ENCODE data around the gene SRRM1.

The SRRM1 gene

GRCh38 chr1:24652382-24652781 is 9.3 kb downstream of the SRRM1 start:
- TF ChIP-seq FOXK2 (IDR thresholded peaks at IDR 0.05) (no peak), TARDBP (IDR thresholded peaks at IDR 0.05) (no peak), LEF1 (IDR thresholded peaks at IDR 0.05; ENCODE audit: borderline replicate concordance) (no peak), SUZ12 (IDR thresholded peaks at IDR 0.05) (no peak), ELF4 (IDR thresholded peaks at IDR 0.05) (no peak), L3MBTL2 (conservative IDR thresholded peaks at IDR 0.05) (no peak), BHLHE40 (IDR thresholded peaks at IDR 0.05; ENCODE audit: borderline replicate concordance) (no peak), FOXM1 (IDR thresholded peaks at IDR 0.05; ENCODE audit: borderline replicate concordance) (no peak), NFRKB (IDR thresholded peaks at IDR 0.05) (no peak), SP1 (IDR thresholded peaks at IDR 0.05) (no peak), ARNT (IDR thresholded peaks at IDR 0.05) (no peak), FOXA1 (IDR thresholded peaks at IDR 0.05) (no peak), HDGF (IDR thresholded peaks at IDR 0.05; ENCODE audit: borderline replicate concordance) (no peak), CTBP1 (IDR thresholded peaks at IDR 0.05; ENCODE audit: borderline replicate concordance) (no peak), ZNF384 (IDR thresholded peaks at IDR 0.05) (no peak)
- TF ChIP-seq, protein P1, sequence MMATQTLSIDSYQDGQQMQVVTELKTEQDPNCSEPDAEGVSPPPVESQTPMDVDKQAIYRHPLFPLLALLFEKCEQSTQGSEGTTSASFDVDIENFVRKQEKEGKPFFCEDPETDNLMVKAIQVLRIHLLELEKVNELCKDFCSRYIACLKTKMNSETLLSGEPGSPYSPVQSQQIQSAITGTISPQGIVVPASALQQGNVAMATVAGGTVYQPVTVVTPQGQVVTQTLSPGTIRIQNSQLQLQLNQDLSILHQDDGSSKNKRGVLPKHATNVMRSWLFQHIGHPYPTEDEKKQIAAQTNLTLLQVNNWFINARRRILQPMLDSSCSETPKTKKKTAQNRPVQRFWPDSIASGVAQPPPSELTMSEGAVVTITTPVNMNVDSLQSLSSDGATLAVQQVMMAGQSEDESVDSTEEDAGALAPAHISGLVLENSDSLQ (IDR thresholded peaks at IDR 0.05), result no peak
- POLR2A ChIA-PET, result no interaction called here
- CTCF ChIA-PET, result no interaction called here
- no peak for DNase-seq (ENCODE audit: extremely low spot score)

DNA sequence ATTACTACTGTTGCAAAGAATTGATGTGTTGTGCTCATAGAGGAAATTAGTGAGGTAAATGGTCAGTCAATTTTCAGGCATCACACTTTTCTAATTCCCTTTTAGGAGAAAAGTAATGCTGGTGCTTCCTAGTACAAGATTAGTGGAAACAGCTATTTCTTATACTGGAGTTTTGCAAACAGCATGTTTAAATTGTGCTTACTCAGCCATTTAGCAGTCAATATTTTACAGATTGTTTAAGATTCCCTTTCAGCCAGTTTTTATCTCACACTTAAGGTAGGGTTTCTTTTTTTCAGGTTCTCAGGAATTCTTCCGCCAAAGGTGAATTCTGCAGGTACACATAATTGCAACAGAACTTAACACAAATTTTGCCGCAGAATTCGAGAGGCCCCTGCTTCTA is 10.9 kb downstream of the SRRM1 start:
- CTCF ChIA-PET, result no interaction called here
- no peak for DNase-seq (ENCODE audit: extremely low spot score)
- no peak for TF ChIP-seq FOXA1 (IDR thresholded peaks at IDR 0.05)
- TF ChIP-seq L3MBTL2 (conservative IDR thresholded peaks at IDR 0.05), result no peak
- TF ChIP-seq BHLHE40 (IDR thresholded peaks at IDR 0.05; ENCODE audit: borderline replicate concordance), result no peak
- TF ChIP-seq ARNT (IDR thresholded peaks at IDR 0.05), result no peak
- no peak for TF ChIP-seq CTBP1 (IDR thresholded peaks at IDR 0.05; ENCODE audit: borderline replicate concordance)
- no peak for TF ChIP-seq HDGF (IDR thresholded peaks at IDR 0.05; ENCODE audit: borderline replicate concordance)
- no peak for TF ChIP-seq LEF1 (IDR thresholded peaks at IDR 0.05; ENCODE audit: borderline replicate concordance)
- TF ChIP-seq TARDBP (IDR thresholded peaks at IDR 0.05), result no peak
- no peak for TF ChIP-seq FOXK2 (IDR thresholded peaks at IDR 0.05)
- no peak for TF ChIP-seq SUZ12 (IDR thresholded peaks at IDR 0.05)
- no peak for TF ChIP-seq ZNF384 (IDR thresholded peaks at IDR 0.05)
- TF ChIP-seq SP1 (IDR thresholded peaks at IDR 0.05), result no peak
- no peak for TF ChIP-seq ELF4 (IDR thresholded peaks at IDR 0.05)
- TF ChIP-seq NFRKB (IDR thresholded peaks at IDR 0.05), result no peak
- no peak for TF ChIP-seq FOXM1 (IDR thresholded peaks at IDR 0.05; ENCODE audit: borderline replicate concordance)
- TF ChIP-seq, protein P1 (IDR thresholded peaks at IDR 0.05), result no peak
- POLR2A ChIA-PET, result no interaction called here

GRCh38 chr1:24656046-24656445 is 12.9 kb downstream of the SRRM1 start:
- TF ChIP-seq ZNF384 (IDR thresholded peaks at IDR 0.05), result no peak
- no peak for TF ChIP-seq FOXM1 (IDR thresholded peaks at IDR 0.05; ENCODE audit: borderline replicate concordance)
- TF ChIP-seq CTBP1 (IDR thresholded peaks at IDR 0.05; ENCODE audit: borderline replicate concordance), result no peak
- DNase-seq (ENCODE audit: extremely low spot score), result no peak
- CTCF ChIA-PET, result no interaction called here
- POLR2A ChIA-PET, result interaction anchor here (0.7 kb wide), 2 partner anchors 10 to 14 kb away, joined by 3 to 4 read pairs; no protein-coding TSS in a partner anchor

- CTCF ChIA-PET, result no interaction called here
- POLR2A ChIA-PET, result interaction anchor here (0.7 kb wide), 1 partner anchor 88 kb away, joined by 3 read pairs; the partner anchor contains the start of gene CLIC4
- no peak for DNase-seq (ENCODE audit: extremely low spot score)
- TF ChIP-seq FOXM1 (IDR thresholded peaks at IDR 0.05; ENCODE audit: borderline replicate concordance) (no peak), ZNF384 (IDR thresholded peaks at IDR 0.05) (no peak), BHLHE40 (IDR thresholded peaks at IDR 0.05; ENCODE audit: borderline replicate concordance) (no peak), ELF4 (IDR thresholded peaks at IDR 0.05) (no peak), FOXA1 (IDR thresholded peaks at IDR 0.05) (no peak), L3MBTL2 (conservative IDR thresholded peaks at IDR 0.05) (no peak), HDGF (IDR thresholded peaks at IDR 0.05; ENCODE audit: borderline replicate concordance) (no peak), FOXK2 (IDR thresholded peaks at IDR 0.05) (no peak)
- TF ChIP-seq, protein P1 (IDR thresholded peaks at IDR 0.05), result no peak
Measured at GRCh38 chr1:24657781-24658180, 14.7 kb downstream of the SRRM1 start.

DNA sequence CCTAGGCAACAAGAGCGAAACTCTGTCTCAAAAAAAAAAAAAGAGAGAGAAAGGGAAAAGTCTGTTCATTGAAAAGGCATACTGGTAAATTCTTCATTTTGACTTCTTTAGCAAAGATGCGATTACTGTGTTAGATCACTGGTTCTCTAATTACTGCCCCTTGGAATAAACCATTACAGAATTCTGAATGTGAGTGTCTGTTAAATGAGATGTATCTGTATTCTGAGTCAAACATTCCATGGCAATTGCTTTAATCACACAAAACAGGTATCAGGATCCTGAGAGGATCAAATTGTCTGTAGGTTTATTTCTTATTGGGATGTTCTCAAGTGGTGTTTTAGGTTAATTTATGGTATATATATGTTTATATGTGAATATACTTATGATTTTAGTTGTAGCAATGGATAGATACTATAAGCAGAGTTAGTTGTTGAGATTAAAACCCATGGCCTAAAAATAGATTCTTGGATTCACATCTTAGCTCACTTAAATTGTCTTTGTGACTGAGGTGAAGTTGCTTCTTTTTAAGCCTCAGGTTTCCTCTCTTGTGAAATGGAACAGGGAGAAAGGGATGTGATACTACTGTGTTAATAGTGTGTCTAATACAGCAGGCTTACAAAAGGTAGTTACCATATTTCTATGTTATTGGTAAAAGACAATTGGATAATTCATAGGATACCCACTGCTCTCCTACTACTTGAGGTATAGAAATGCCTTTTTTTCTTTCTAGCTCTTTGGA is 16.2 kb downstream of the SRRM1 start:
- CTCF ChIA-PET, result no interaction called here
- no peak for DNase-seq (ENCODE audit: extremely low spot score)
- POLR2A ChIA-PET, result no interaction called here
- TF ChIP-seq TARDBP (IDR thresholded peaks at IDR 0.05) (no peak), FOXA1 (IDR thresholded peaks at IDR 0.05) (no peak), LEF1 (IDR thresholded peaks at IDR 0.05; ENCODE audit: borderline replicate concordance) (no peak), FOXM1 (IDR thresholded peaks at IDR 0.05; ENCODE audit: borderline replicate concordance) (no peak), HDGF (IDR thresholded peaks at IDR 0.05; ENCODE audit: borderline replicate concordance) (no peak), CTBP1 (IDR thresholded peaks at IDR 0.05; ENCODE audit: borderline replicate concordance) (no peak), SUZ12 (IDR thresholded peaks at IDR 0.05) (no peak), ARNT (IDR thresholded peaks at IDR 0.05) (no peak), NFRKB (IDR thresholded peaks at IDR 0.05) (no peak), FOXK2 (IDR thresholded peaks at IDR 0.05) (no peak), BHLHE40 (IDR thresholded peaks at IDR 0.05; ENCODE audit: borderline replicate concordance) (no peak), L3MBTL2 (conservative IDR thresholded peaks at IDR 0.05) (no peak), ELF4 (IDR thresholded peaks at IDR 0.05) (no peak)
- TF ChIP-seq, protein P1 (IDR thresholded peaks at IDR 0.05), result no peak

All from HEK293T (cell line).